Pancreas (tissue), 10 donors: ENCODE data around the gene VASN. TPM values are rescaled to one million over a fixed set of nuclear protein-coding genes. Genes with fewer than 3 reads are reported as not detected.

Experiments used
- ATAC-seq, 4 donors: fragments of 200-7000 bp; cut with Tn5 transposase; one replicate each; pipeline versions ENCODE4 v1.8.0 to v1.9.1; 2020; ENCODE audit warnings: mild to moderate bottlenecking in 4 of 4, moderate library complexity in 4 of 4
- DNase-seq, 6 donors: peaks; one replicate each; pipeline ENCODE4 v3.0.0-alpha.2; 2020
- FAIRE-seq: peaks from 2 replicates; lab custom pipeline; 2012; peaks lifted over from hg19 to GRCh38; lab: Jason Lieb, UNC
- H3K27ac ChIP-seq, 4 donors: fragments of 200-600 bp; sonication (generic); 1 replicate in 3 of 4; 2 replicates in 1 of 4; pipeline versions ENCODE4 v1.5.0 to v1.8.0; 2020
- H3K27me3 ChIP-seq, 4 donors: fragments of 200-600 bp; one replicate each; pipeline ENCODE4 v1.8.0; 2021
- H3K36me3 ChIP-seq, 3 donors: fragments of 200-600 bp; sonication (generic) in 1 of 3; one replicate each; pipeline versions ENCODE4 v1.5.0 to v1.8.0; 2020 to 2021
- H3K4me1 ChIP-seq, 3 donors: fragments of 200-600 bp; one replicate each; pipeline ENCODE4 v1.8.0; 2021
- H3K4me3 ChIP-seq, 4 donors: fragments of 200-600 bp; sonication (generic) in 2 of 4; one replicate each; pipeline versions ENCODE4 v1.5.0 to v1.8.0; 2020 to 2021
- H3K9me3 ChIP-seq, 4 donors: fragments of 200-600 bp; one replicate each; pipeline ENCODE4 v1.8.0; 2021
- CTCF ChIP-seq, 4 donors: fragments of 200-600 bp; sonication (generic) in 3 of 4; IDR thresholded peaks; one replicate each; pipeline versions ENCODE4 v1.5.0 to v1.8.0; 2021; ENCODE audit warnings: antibody characterized with exemption in 4 of 4
- WGBS, 2 donors: extraction: QIAGEN DNeasy Blood & Tissue Kit; methylation state at CpG; one replicate each; pipeline ENCODE4 v1.1.7; 2013; 5-methylcytosine and 5-hydroxymethylcytosine counted together
- intact Hi-C, 3 donors: fragments of 100-400 bp; cut with DNase I; formaldehyde crosslinking; loops; one replicate each; pipeline versions ENCODE4 v1.11.1 to v1.14.2; 2022
- polyA plus RNA-seq, 2 donors: library from polyadenylated mRNA; stranded (reverse); fragments of 200-250 nt; gene quantifications; one replicate each; pipeline ENCODE4 v1.2.3, GENCODE V29; 2013
- total RNA-seq, 6 donors: library from RNA; stranded (reverse); fragmentation: NEBNext Ultra II Directional in 4 of 6; extraction: Animal tissue kit (Norgen Biotek cat#: 25700) in 4 of 6; gene quantifications; one replicate each; pipeline versions ENCODE4 v1.2.1 to v1.2.4, GENCODE V29; 2021 to 2023
- donor health status: healthy with polysubstance abuse.
- donor health status: DM: no; HTN: no; CAD: no; lungs with moderate emphysema.
- donor health status: DM: no; HTN: no; CAD: no.
- donor health status: control.
- donor health status: control.
- donor health status: Bipolar disorder and iron deficiency.
- donor health status: DM: yes; HTN: yes; CAD: no.
- donor health status: DM: no; HTN: no; CAD: no.
- donor health status: DM: no; HTN: no; CAD: no.
- donor health status: DM: yes; HTN: yes; CAD: no.

The VASN gene
- total and polyA plus RNA-seq, 8 donors = 3.1 to 14.8 (median 8.5) TPM

GRCh38 chr16:4328782-4329775, 42.6 kb upstream of the VASN start:
- Histone ChIP-seq H3K4me3 (no peak overlapping the region), H3K4me1 (peaks cover 9 to 25% (median 10%) of the 10 kb centered on the region in 3 donors), H3K27ac (peak overlapping the region; percentile 70 to 86 (median 76)), H3K27me3 (no peaks in the 10 kb centered on the region), H3K9me3 (no peaks in the 10 kb centered on the region), H3K36me3 (peaks cover 0 to 3% (median 0%) of the 10 kb centered on the region in 3 donors)
- intact Hi-C loops = loop anchor here in 1 of 3 donors (2.0 kb wide), 1 partner anchor 40 kb away; no protein-coding TSS in a partner anchor
- 50 to 57% methylated on average over 17 of the region's 17 CpGs for WGBS, 2 donors
- FAIRE-seq (no peak), DNase-seq (peak in 1 of 6 donors; percentile 53), ATAC-seq (peak in 1 of 4 donors; percentile 5)
- no peak for TF ChIP-seq CTCF (IDR thresholded peaks at IDR 0.05)

GRCh38 chr16:4330277-4330874, 41.3 kb upstream of the VASN start:
- H3K4me3 ChIP-seq = no peak overlapping the region
- DNase-seq = peak; percentile 69 to 96 (median 86)
- intact Hi-C loops = loop anchor here in 2 of 3 donors (5.0 to 10.0 kb wide), 2 partner anchors 46 to 133 kb away; no protein-coding TSS in a partner anchor
- peaks cover 0 to 14% (median 6%) of the 10 kb centered on the region in 3 donors for H3K4me1 ChIP-seq
- no peaks in the 10 kb centered on the region for H3K9me3 ChIP-seq
- no peak for FAIRE-seq
- peak; percentile 65 to 79 (median 76) for ATAC-seq
- 35 to 43% methylated on average over 14 of the region's 14 CpGs for WGBS, 2 donors
- no peaks in the 10 kb centered on the region for H3K27me3 ChIP-seq
- H3K27ac ChIP-seq = no peak overlapping the region
- peaks cover 0 to 3% (median 0%) of the 10 kb centered on the region in 3 donors for H3K36me3 ChIP-seq
- TF ChIP-seq CTCF (IDR thresholded peaks at IDR 0.05) = peak; percentile 84 to 97 (median 92)

- DNase-seq (no peak), FAIRE-seq (no peak), ATAC-seq (no peak)
- peaks cover 0 to 13% (median 6%) of the 10 kb centered on the region in 3 donors for H3K4me1 ChIP-seq
- no peaks in the 10 kb centered on the region for H3K27me3 ChIP-seq
- TF ChIP-seq CTCF (IDR thresholded peaks at IDR 0.05) = no peak
- 84 to 89% methylated on average over 14 of the region's 14 CpGs for WGBS, 2 donors
- no peaks in the 10 kb centered on the region for H3K9me3 ChIP-seq
- H3K27ac ChIP-seq = no peak overlapping the region
- H3K36me3 ChIP-seq = peaks cover 0 to 7% (median 3%) of the 10 kb centered on the region in 3 donors
- H3K4me3 ChIP-seq = no peak overlapping the region
- intact Hi-C loops = loop anchor here in 2 of 3 donors (2.0 to 10.0 kb wide), 3 partner anchors 43 to 135 kb away; no protein-coding TSS in a partner anchor
Observed at GRCh38 chr16:4332083-4332482, 39.6 kb upstream of the VASN start.

- 79 to 82% methylated on average over 18 to 19 of the region's 19 CpGs for WGBS, 2 donors
- Histone ChIP-seq H3K9me3 (no peaks in the 10 kb centered on the region), H3K36me3 (peaks cover 0 to 14% (median 3%) of the 10 kb centered on the region in 3 donors), H3K4me3 (no peak overlapping the region), H3K27ac (no peak overlapping the region), H3K27me3 (no peaks in the 10 kb centered on the region), H3K4me1 (peaks cover 0 to 13% (median 6%) of the 10 kb centered on the region in 3 donors)
- no peak for DNase-seq
- ATAC-seq = no peak
- intact Hi-C loops = loop anchor here in 2 of 3 donors (2.0 to 10.0 kb wide), 3 partner anchors 44 to 135 kb away; no protein-coding TSS in a partner anchor
- no peak for TF ChIP-seq CTCF (IDR thresholded peaks at IDR 0.05)
- FAIRE-seq = no peak
Observed at GRCh38 chr16:4332623-4333307, 38.9 kb upstream of the VASN start.
